B cell (primary cell): ENCODE results near the gene TAMALIN.

Experiments
- CTCF ChIP-seq: fragments of 200-600 bp; IDR thresholded peaks from one replicate; pipeline ENCODE4 v1.8.0; 2022; ENCODE audit warnings: antibody characterized with exemption, mild to moderate bottlenecking
- EZH2 ChIP-seq: IDR thresholded peaks from 2 replicates; pipeline ENCODE4 v1.6.1; 2012; ENCODE audit warnings: borderline replicate concordance, low read depth, mild to moderate bottlenecking, moderate library complexity, low read length; ENCODE audit not compliant: insufficient read depth, poor library complexity, severe bottlenecking

GRCh38 chr12:52003591-52003990 lies 3.2 kb upstream of the TAMALIN start:
- TF ChIP-seq EZH2 = no peak
- no peak for TF ChIP-seq CTCF
